Heart left ventricle (tissue), 16 donors: Measurements from ENCODE around the gene PCIF1. TPM values are rescaled to one million over a fixed set of nuclear protein-coding genes. Genes with fewer than 3 reads are reported as not detected.

Source experiments
- ATAC-seq, 4 donors: fragments of 200-7000 bp; cut with Tn5 transposase; one replicate each; pipeline ENCODE4 v1.9.1; 2020 to 2022; ENCODE audit warnings: moderate library complexity in 4 of 4, mild to moderate bottlenecking in 3 of 4, moderate number of reproducible peaks in 1 of 4
- DNase-seq, 5 donors: peaks; one replicate each; pipeline ENCODE4 v3.0.0-alpha.2; 2020
- H3K27ac ChIP-seq, 12 donors: fragments of 200-600 bp; sonication (generic) in 4 of 12; one replicate each; pipeline versions ENCODE4 v1.5.0 to v1.8.0; 2016 to 2022; ENCODE audit warnings: mild to moderate bottlenecking in 2 of 12
- H3K27me3 ChIP-seq, 9 donors: fragments of 200-600 bp; sonication (generic) in 2 of 9; one replicate each; pipeline versions ENCODE4 v1.5.1 to v1.8.0; 2016 to 2022; ENCODE audit warnings: mild to moderate bottlenecking in 3 of 9
- H3K36me3 ChIP-seq, 9 donors: fragments of 200-600 bp; sonication (generic) in 2 of 9; one replicate each; pipeline versions ENCODE4 v1.5.0 to v1.8.0; 2018 to 2022; ENCODE audit warnings: mild to moderate bottlenecking in 2 of 9
- H3K4me1 ChIP-seq, 12 donors: fragments of 200-600 bp; sonication (generic) in 4 of 12; one replicate each; pipeline versions ENCODE4 v1.5.0 to v1.8.0; 2016 to 2022; ENCODE audit warnings: mild to moderate bottlenecking in 3 of 12
- H3K4me3 ChIP-seq, 12 donors: fragments of 200-600 bp; sonication (generic) in 4 of 12; one replicate each; pipeline versions ENCODE4 v1.5.0 to v1.8.0; 2017 to 2022; ENCODE audit warnings: mild to moderate bottlenecking in 9 of 12, moderate library complexity in 4 of 12
- H3K9me3 ChIP-seq, 12 donors: fragments of 200-600 bp; sonication (generic) in 4 of 12; one replicate each; pipeline versions ENCODE4 v1.5.0 to v1.8.0; 2016 to 2022; ENCODE audit warnings: mild to moderate bottlenecking in 1 of 12
- CTCF ChIP-seq, 12 donors: fragments of 200-600 bp; sonication (generic) in 4 of 12; IDR thresholded peaks; one replicate each; pipeline versions ENCODE4 v1.5.0 to v1.8.0; 2018 to 2022; ENCODE audit warnings: antibody characterized with exemption in 12 of 12, mild to moderate bottlenecking in 5 of 12
- POLR2A ChIP-seq, 2 donors: fragments of 450-650 bp; IDR thresholded peaks; one replicate each; pipeline ENCODE4 v1.6.1; 2017; ENCODE audit warnings: antibody characterized with exemption in 2 of 2, mild to moderate bottlenecking in 2 of 2, moderate library complexity in 2 of 2
- WGBS, 4 donors: extraction: QIAGEN DNeasy Blood & Tissue Kit in 2 of 4; methylation state at CpG; one replicate each; pipeline versions ENCODE4 v1.1.5 to v1.1.7; 2013 to 2018; 5-methylcytosine and 5-hydroxymethylcytosine counted together
- intact Hi-C, 10 donors: fragments of 100-400 bp; cut with DNase I; formaldehyde crosslinking; loops; one replicate each; pipeline versions ENCODE4 v1.11.1 to v1.14.2; 2022
- polyA plus RNA-seq, 2 donors: library from polyadenylated mRNA; stranded (reverse); fragments of 200-250 nt; gene quantifications; one replicate each; pipeline ENCODE4 v1.2.3, GENCODE V29; 2013
- total RNA-seq, 9 donors: library from RNA; depleted of rRNA in 2 of 9; stranded (reverse); fragments of >200 nt in 2 of 9; fragmentation: NEBNext Ultra II Directional in 3 of 9; extraction: Animal tissue kit (Norgen Biotek cat#: 25700) in 3 of 9; gene quantifications; one replicate each; pipeline versions ENCODE4 v1.1.0 to v1.2.4, GENCODE V29; 2016 to 2023
- donor health status: ischemic (EF 13 %, LVEDD 7.1; RV severe dilation, severe dysfunction).
- donor health status: healthy with polysubstance abuse.
- donor health status: DM: no; HTN: yes; CAD: no.
- donor health status: DM: no; HTN: no; CAD: no.
- donor health status: ischemic (EF 25% LVEDD 6.9; RV normal size, moderate dysfunction).
- donor health status: ischemic (EF 25% LVEDD 5.7; RV mildly dilated, moderate dysfunction).
- donor health status: healthy.
- donor health status: DM: yes; HTN: yes; CAD: no.
- donor health status: ischemic (EF 35%, LVEDD 5.7; RV mildly dilated, moderate dysfunction).
- donor health status: nonischemic (EF 11% LVEDD 7.7; RV severe dilation, severe dysfunction).
- donor health status: DM: yes; HTN: yes; CAD: no.
- donor health status: PGD.
- donor health status: ischemic (EF 29% LVEDD 5.4; RV normal size, mild dysfunction).
- donor health status: nonischemic (EF 23%, LVEDD 6.1; RV moderate dilation, normal function).

The PCIF1 gene
- total and polyA plus RNA-seq, 11 donors: 17.5 to 40.2 (median 28.2) TPM

- Histone ChIP-seq H3K4me3 (no peak overlapping the region), H3K27me3 (no peaks in the 10 kb centered on the region), H3K36me3 (peaks cover 3 to 100% (median 100%) of the 10 kb centered on the region in 9 donors), H3K27ac (no peak overlapping the region), H3K4me1 (no peaks in the 10 kb centered on the region), H3K9me3 (no peaks in the 10 kb centered on the region)
- TF ChIP-seq POLR2A (IDR thresholded peaks at IDR 0.05) (no peak), CTCF (IDR thresholded peaks at IDR 0.05) (peak in 8 of 12 donors; percentile 23 to 49 (median 32))
- peak in 2 of 4 donors; percentile 12 to 15 for ATAC-seq
- peak in 1 of 5 donors; percentile 38 for DNase-seq
- WGBS, 4 donors: 84 to 87% (median 85%) methylated on average over 26 to 34 of the region's 34 CpGs
- intact Hi-C loops: loop anchor here in 6 of 10 donors (5.0 to 10.0 kb wide), 4 partner anchors 69 to 159 kb away; partner anchors contain the start of genes TNNC2 (in 4 of the 6), CTSA (in 2 of the 6) and NEURL2 (in 2 of the 6)
Measured at GRCh38 chr20:45963059-45964005, 28.8 kb downstream of the PCIF1 start.

DNA sequence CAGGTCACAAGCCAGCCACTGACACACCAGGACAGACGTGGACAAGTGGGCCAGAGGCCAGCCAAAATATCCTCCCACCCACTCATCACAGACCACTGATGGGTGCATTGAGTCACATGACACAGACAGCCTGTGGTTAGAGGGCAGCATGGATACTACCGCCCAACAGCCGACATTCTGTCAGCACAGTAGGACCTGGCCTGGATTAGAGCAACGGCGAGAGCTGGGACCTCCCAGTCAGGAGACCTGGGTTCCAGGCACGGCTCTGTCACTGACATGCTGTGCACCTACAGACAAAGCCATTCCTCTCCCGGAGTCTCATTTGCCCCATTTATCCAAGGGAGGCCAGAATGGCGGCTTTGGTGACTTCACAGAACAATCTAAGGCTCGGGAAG, 29.5 kb downstream of the PCIF1 start:
- no peaks in the 10 kb centered on the region for H3K9me3 ChIP-seq
- intact Hi-C loops: loop anchor here in 6 of 10 donors (5.0 to 10.0 kb wide), 4 partner anchors 69 to 159 kb away; partner anchors contain the start of genes TNNC2 (in 4 of the 6), CTSA (in 2 of the 6) and NEURL2 (in 2 of the 6)
- H3K27ac ChIP-seq: no peak overlapping the region
- ATAC-seq: no peak
- 76 to 88% (median 84%) methylated on average over 6 to 9 of the region's 9 CpGs for WGBS, 4 donors
- peak in 1 of 5 donors; percentile 35 for DNase-seq
- no peaks in the 10 kb centered on the region for H3K27me3 ChIP-seq
- TF ChIP-seq POLR2A (IDR thresholded peaks at IDR 0.05) (no peak), CTCF (IDR thresholded peaks at IDR 0.05) (no peak)
- no peak overlapping the region for H3K4me3 ChIP-seq
- peaks cover 0 to 5% (median 0%) of the 10 kb centered on the region in 12 donors for H3K4me1 ChIP-seq
- H3K36me3 ChIP-seq: peaks cover 2 to 100% (median 100%) of the 10 kb centered on the region in 9 donors

DNA sequence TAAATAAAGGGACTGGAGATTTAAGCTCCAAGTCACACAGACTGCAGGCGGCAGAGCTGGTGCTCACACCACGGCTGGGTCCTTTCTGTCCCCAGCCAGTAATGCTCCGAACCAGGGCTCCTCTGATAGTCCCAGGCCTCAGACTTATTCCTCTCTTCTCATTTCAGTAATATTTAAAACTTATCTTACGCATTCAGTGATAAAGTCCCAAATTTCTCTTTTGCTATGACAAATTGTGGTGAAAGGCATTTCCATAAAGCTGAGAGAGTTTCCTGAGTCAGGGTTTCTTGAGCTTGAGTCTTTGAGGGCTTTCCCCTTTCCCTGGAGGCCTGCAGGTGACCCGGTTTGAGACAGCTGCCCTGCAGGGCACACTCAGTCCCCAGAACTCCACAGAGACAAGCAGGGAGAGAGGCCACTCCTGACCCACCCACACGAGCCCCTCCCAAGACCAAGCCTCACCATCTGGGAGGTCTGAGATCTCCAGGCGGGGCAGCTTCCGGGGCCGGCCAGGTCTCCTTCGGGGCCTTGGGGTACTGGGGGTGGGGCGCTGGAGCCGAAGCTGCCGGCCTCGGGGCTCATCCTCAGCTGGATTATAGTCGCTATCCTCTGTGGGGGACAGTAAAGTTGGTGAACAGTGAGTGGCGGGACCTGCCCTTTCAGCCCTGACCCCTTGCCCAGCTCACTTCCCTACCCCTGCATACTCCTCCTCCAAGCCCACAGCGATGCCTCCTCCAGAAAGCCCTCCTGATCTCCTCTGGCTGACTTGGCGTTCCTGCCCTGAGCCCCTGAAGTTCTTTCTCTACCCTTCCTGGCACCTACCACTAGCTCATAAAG, 30.9 kb downstream of the PCIF1 start:
- ATAC-seq (no peak), DNase-seq (peak in 1 of 5 donors; percentile 37)
- Histone ChIP-seq H3K27me3 (no peaks in the 10 kb centered on the region), H3K36me3 (peaks cover 0 to 93% (median 91%) of the 10 kb centered on the region in 9 donors), H3K4me1 (peaks cover 0 to 19% (median 8%) of the 10 kb centered on the region in 12 donors), H3K9me3 (no peaks in the 10 kb centered on the region), H3K4me3 (no peak overlapping the region), H3K27ac (no peak overlapping the region)
- WGBS, 4 donors: 82 to 89% (median 84%) methylated on average over 13 to 18 of the region's 18 CpGs
- intact Hi-C loops: loop anchor here in 7 of 10 donors (5.0 to 10.0 kb wide), 4 partner anchors 71 to 161 kb away; partner anchors contain the start of genes TNNC2 (in 4 of the 7), CTSA (in 1 of the 7), NEURL2 (in 1 of the 7) and UBE2C (in 1 of the 7)
- no peak for TF ChIP-seq POLR2A (IDR thresholded peaks at IDR 0.05)
- no peak for TF ChIP-seq CTCF (IDR thresholded peaks at IDR 0.05)
